Measurements from ENCODE around the gene PDGFD.

Gene PDGFD

GRCh38 chr11:103994518-103994917, 169.4 kb downstream of the PDGFD start:
- no peak for DNase-seq

- DNase-seq = no peak
These were observed 169.9 kb downstream of the PDGFD start for GRCh38 chr11:103994094-103994493.

- DNase-seq = no peak
These were observed 170.4 kb downstream of the PDGFD start for GRCh38 chr11:103993507-103993906.

- no peak for DNase-seq
These were observed 175.4 kb downstream of the PDGFD start for GRCh38 chr11:103988595-103988969.

- DNase-seq = no peak
These were observed 176.0 kb downstream of the PDGFD start for GRCh38 chr11:103987629-103988594.

GRCh38 chr11:103985041-103985440, 178.9 kb downstream of the PDGFD start:
- no peak for DNase-seq

GRCh38 chr11:103980108-103980507, 183.8 kb downstream of the PDGFD start:
- DNase-seq = no peak

GRCh38 chr11:103978616-103979595, 185.0 kb downstream of the PDGFD start:
- no peak for DNase-seq

GRCh38 chr11:103972013-103972412, 191.9 kb downstream of the PDGFD start:
- no peak for DNase-seq

GRCh38 chr11:103970701-103971249, 193.2 kb downstream of the PDGFD start:
- DNase-seq = no peak

GRCh38 chr11:103968685-103969084, 195.3 kb downstream of the PDGFD start:
- no peak for DNase-seq

GRCh38 chr11:103967985-103968384, 196.0 kb downstream of the PDGFD start:
- no peak for DNase-seq

GRCh38 chr11:103964390-103964789, 199.6 kb downstream of the PDGFD start:
- no peak for DNase-seq

GRCh38 chr11:103963648-103964047, 200.3 kb downstream of the PDGFD start:
- no peak for DNase-seq

GRCh38 chr11:103961010-103961409, 202.9 kb downstream of the PDGFD start:
- DNase-seq = no peak

- DNase-seq = no peak
These were observed 203.8 kb downstream of the PDGFD start for GRCh38 chr11:103960108-103960507.

GRCh38 chr11:103959279-103959942, 204.5 kb downstream of the PDGFD start:
- DNase-seq = no peak

- DNase-seq = no peak
These were observed 205.3 kb downstream of the PDGFD start for GRCh38 chr11:103958475-103959215.

- no peak for DNase-seq
These were observed 210.0 kb downstream of the PDGFD start for GRCh38 chr11:103953797-103954486.

- no peak for DNase-seq
These were observed 214.2 kb downstream of the PDGFD start for GRCh38 chr11:103949781-103950180.

- DNase-seq = no peak
These were observed 215.7 kb downstream of the PDGFD start for GRCh38 chr11:103948187-103948763.
